ENCODE measurements around the gene LRRTM4.
"Not testable (repeated sequence)": the region's sequence is repeated elsewhere in the genome, so short reads cannot be mapped to it uniquely, and the experiment has no call there.

Gene LRRTM4

DNA sequence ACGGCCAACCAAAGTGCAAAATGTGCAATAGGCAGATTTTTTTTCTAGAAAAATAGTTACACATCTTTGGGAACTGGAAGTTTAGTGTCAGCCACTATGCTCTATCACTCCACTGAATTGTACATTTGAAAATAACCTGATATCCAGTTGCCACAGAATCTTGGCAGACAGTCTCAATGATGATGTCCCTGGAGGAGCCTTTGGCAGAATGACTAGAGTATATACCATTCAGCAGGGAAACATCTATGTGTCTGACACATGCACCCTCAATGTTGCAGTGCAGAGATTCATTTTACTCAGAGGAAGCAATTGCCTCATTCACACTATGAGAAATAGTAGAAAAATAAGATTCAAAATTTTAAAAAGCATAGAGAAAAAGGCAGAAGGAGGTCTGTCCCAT is 475.8 kb downstream of the LRRTM4 start:
- DNase-seq, result no peak

GRCh38 chr2:77045456-77045855 is 476.7 kb downstream of the LRRTM4 start:
- not testable (repeated sequence) for DNase-seq

DNA sequence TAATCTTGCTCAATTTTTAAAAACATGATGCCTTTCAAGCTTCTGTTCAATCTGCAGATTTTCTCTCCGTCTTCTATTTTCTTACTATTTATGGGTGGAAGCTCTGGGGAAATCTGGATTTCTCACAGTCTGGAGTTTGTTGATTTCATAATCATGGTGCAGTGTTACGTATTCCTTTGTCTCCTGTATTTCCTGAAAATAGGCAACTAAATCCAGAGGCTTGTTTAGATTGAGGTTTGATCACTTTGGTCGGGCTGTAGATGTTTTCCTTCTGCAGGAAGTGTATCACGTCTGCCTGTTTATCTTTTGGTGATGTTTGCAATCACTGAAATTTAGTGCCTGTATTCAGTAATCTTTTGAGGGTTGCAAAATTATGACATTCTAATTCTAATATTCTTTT is 487.7 kb downstream of the LRRTM4 start:
- DNase-seq, result no peak

GRCh38 chr2:77029237-77029636 is 492.9 kb downstream of the LRRTM4 start:
- DNase-seq, result not testable (repeated sequence)

DNA sequence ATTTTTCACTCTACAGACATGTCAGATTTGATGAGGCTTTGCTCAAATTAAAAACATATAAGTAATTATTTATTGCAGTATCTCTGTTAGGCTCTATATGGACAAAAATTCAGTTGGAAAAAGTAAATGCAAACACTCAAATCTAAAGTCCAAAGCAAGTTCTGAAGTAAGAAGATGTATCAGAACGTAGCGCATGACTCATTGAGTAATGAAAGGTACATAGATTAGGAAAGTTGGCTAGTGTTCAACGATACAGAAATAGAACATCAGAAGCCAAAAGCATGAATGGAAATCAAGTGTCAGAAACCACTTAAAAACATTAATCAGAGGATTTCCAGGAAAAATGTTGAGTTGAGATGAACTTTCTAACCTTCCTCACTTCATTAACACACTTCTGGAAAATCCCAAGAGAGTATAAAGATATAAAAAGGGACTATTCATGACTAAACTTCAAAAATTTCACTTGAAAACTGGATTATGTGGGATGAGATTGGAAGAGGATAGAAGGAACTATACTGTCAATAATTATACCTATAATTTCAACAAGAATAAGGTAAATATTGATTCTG is 494.1 kb downstream of the LRRTM4 start:
- DNase-seq, result no peak

GRCh38 chr2:77025714-77026113 is 496.5 kb downstream of the LRRTM4 start:
- DNase-seq, result no peak

GRCh38 chr2:77021161-77021560 is 501.0 kb downstream of the LRRTM4 start:
- DNase-seq, result no peak

DNA sequence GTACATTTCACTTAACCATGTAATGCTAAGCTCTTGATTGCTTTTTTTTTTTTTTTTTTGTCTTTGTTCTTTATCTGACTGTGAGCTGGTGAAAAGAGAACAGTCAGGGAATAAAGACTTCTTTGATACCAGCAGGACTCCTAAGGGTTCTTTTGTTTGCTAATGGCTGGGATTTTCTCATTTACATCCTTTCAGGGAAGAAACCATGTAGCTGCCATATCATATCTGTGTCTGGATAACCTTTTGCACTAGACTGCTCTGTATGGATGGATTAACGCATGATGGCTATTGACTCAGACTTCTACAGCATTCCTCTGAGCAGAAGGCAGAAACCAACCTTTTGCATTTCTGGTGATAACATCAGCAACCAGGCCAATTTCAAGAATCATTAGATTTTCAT is 504.0 kb downstream of the LRRTM4 start:
- no peak for DNase-seq

- DNase-seq, result no peak
These were observed 504.8 kb downstream of the LRRTM4 start for GRCh38 chr2:77017355-77017745.

GRCh38 chr2:77016443-77017354 is 505.5 kb downstream of the LRRTM4 start:
- no peak for DNase-seq

- DNase-seq, result no peak
These were observed 508.2 kb downstream of the LRRTM4 start for GRCh38 chr2:77013953-77014352.

DNA sequence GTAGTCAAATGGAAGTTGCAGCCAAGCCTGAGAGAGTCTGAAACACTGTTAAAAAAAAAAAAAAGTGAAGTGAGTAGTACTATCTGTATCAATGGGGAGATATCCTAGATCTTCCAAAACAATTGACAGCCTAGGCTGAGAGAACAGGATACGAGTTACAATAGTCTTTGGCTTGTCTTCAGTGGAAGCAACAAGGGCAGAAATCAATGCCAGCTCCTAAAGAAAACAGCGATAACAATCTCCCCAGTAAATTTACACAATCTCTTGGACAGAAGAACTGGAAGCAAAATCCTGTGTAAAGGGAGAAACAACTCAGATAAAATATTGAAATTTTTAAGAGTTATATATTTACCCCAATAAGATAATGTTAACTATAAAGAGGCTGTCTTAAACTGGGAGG is 508.7 kb downstream of the LRRTM4 start:
- DNase-seq, result no peak

DNA sequence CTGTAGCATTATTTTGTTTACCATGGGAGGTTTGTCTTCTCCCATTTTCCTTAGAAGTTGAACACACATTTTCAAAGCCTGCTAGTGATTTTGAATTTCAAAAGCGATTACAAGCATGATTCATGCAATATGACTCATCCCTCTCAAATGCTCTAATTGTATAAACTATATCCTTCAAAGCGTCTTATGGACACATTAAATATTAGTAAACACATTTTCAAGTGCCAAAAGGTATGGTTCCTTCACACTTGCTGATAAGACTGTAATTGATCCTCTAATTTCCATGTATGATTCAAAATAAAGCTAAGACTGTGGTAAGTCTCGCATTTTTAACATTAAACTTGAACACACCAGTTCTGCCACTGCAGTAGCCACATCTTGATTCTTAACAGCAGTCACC is 512.9 kb downstream of the LRRTM4 start:
- no peak for DNase-seq

DNA sequence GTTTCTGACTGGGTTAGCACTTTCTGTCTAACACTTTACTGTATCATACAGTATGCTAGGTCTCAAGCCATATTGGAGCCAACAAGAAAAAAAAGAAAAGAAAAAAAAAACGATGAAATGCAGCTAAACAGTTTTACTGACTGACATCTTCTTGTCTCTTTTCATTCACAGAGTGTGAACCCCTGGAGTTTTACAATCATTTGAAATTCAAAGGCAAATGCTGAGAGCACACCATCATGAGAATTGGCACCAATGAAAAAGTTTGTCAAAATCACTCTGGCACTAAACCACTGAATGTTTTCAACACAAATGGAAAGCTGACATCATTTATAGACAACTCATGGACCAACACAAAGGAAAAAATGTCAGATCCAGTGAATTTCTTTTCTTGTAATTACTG is 513.3 kb downstream of the LRRTM4 start:
- DNase-seq, result no peak

GRCh38 chr2:77007686-77008085 is 514.5 kb downstream of the LRRTM4 start:
- DNase-seq, result no peak

- DNase-seq, result no peak
These were observed 516.7 kb downstream of the LRRTM4 start for GRCh38 chr2:77005522-77005921.

- no peak for DNase-seq
These were observed 520.3 kb downstream of the LRRTM4 start for GRCh38 chr2:77001895-77002294.

GRCh38 chr2:76998704-76999103 is 523.5 kb downstream of the LRRTM4 start:
- DNase-seq, result no peak

DNA sequence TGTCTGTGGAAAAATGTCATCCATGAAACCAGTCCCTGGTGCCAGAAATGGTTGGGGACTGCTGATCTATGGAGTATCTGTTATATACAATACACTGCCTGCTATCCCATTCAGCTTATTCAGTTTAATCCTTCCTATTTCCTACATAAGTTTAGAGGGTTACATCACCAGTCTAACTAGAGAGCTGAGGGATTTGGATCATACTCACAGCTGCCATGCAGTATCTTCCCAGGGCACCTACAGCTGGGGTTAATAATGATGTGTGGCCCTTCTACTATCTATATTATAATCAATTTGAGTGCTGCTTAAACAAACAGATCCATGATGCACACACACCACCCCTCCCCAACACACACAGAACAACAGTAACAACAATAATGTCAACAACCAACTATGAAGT is 524.0 kb downstream of the LRRTM4 start:
- no peak for DNase-seq

DNA sequence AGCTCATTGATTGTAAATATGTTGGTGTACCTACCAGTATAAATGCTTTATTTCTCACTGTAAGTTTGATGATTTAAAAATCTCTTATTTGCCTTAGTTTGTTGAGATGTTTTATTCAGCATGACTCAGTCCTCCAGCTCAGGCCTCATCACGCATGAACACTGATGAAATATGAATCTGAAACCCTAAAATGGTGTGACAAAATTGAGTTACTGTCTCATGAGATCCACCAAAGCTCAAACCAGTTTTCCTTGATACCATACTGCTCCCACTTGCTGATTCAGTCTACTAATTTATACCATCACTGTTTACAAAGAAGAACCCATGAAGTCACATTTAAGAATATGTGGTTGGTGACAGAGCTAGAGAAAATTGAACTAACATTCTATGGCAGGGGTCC is 524.9 kb downstream of the LRRTM4 start:
- no peak for DNase-seq

GRCh38 chr2:76985387-76986136 is 536.6 kb downstream of the LRRTM4 start:
- no peak for DNase-seq

DNA sequence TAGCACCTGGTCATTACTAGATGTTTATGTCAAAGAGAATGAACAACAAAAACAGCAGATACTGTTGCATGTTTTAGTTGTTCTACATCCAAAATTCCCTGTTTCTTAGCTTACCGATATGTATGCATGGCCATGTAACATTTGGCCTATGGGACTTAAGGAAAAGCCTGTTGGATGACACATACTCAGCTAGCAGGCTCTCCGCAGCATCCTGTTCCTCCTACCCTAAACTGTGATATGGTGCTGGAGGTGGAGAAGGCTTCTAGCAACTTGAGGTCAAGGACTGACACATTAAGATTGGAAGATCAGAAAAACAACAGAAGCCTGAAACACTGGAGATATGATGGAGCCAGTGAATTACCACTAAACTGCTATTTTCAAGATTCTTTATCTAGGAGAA is 537.8 kb downstream of the LRRTM4 start:
- no peak for DNase-seq

DNA sequence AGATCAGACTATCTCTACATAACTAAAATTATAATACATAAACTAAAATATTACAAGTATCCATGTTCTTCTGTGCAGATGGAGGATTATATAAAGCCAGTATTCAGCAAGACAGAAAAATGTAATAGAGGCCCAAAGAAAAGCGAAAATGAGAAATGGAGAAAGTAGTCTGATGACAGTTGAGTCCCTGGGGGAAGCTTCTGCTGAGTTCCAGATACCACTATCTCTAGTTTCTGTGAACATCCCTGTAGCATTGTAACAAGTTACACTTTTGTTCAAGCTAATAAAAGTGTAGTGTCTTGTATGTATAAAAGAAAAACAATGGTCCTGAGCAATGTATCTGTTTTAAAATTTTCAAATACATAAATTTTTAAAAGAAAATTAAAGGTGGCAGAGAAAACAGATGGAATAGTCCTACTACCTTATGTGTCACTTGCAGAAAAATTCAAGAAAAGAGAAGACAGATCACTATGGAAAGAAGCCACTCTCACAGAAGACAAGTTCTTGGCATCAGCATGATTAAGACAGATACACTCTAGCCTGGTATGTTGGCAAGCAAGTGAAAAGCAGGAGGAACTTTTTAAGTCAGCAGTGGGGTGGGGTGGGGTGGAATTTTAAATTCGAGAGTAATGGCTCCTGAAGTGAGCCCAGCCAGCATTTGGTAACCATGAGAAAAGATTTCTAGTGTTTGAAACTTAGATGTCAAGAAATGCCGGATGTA is 541.9 kb downstream of the LRRTM4 start:
- no peak for DNase-seq

All from stimulated activated CD4-positive, alpha-beta T cell treated with anti-CD3 and anti-CD28 coated beads, Interleukin-4, amount 100 ng/mL, for 24 hours (primary cell).